ENCODE measurements around the gene PLXDC1.
"Not testable (repeated sequence)": the region's sequence is repeated elsewhere in the genome, so short reads cannot be mapped to it uniquely, and the experiment has no call there.

DNA sequence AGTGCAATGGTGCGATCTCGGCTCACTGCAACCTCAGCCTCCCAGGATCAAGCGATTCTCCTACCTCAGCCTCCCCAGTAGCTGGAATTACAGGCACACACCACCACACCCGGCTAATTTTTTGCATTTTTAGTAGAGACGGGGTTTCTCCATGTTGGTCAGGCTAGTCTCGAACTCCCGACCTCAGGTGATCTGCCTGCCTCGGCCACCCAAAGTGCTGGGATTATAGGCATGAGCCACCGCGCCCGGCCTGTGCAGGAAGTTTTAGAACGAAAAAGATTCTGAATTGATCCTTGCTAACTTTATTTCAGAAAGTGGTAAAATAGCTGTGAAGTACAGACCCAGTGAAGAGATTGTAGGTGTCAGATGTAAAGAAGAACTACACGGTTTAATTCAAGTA, 125.1 kb downstream of the PLXDC1 start:
- TF ChIP-seq, protein P1, sequence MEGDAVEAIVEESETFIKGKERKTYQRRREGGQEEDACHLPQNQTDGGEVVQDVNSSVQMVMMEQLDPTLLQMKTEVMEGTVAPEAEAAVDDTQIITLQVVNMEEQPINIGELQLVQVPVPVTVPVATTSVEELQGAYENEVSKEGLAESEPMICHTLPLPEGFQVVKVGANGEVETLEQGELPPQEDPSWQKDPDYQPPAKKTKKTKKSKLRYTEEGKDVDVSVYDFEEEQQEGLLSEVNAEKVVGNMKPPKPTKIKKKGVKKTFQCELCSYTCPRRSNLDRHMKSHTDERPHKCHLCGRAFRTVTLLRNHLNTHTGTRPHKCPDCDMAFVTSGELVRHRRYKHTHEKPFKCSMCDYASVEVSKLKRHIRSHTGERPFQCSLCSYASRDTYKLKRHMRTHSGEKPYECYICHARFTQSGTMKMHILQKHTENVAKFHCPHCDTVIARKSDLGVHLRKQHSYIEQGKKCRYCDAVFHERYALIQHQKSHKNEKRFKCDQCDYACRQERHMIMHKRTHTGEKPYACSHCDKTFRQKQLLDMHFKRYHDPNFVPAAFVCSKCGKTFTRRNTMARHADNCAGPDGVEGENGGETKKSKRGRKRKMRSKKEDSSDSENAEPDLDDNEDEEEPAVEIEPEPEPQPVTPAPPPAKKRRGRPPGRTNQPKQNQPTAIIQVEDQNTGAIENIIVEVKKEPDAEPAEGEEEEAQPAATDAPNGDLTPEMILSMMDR (conservative IDR thresholded peaks at IDR 0.05; ENCODE audit: low read depth, low read length): not testable (repeated sequence)
- TF ChIP-seq EZH2 (IDR thresholded peaks at IDR 0.05; ENCODE audit: borderline replicate concordance, low read depth, low read length, poor library complexity, severe bottlenecking): not testable (repeated sequence)

Data from A673 (cell line).